ENCODE measurements around the gene PMIS2.

GRCh38 chr19:35615036-35615435, 29.1 kb downstream of the PMIS2 start:
- no peak for TF ChIP-seq CTCF (IDR thresholded peaks at IDR 0.05 in 4 of 5, conservative IDR thresholded peaks at IDR 0.05 in 1 of 5)
- TF ChIP-seq POLR2A (IDR thresholded peaks at IDR 0.05): no peak
